GM20431 (cell line): ENCODE measurements around the gene SNX32.

Experiments used
- in situ Hi-C: fragments of 300-500 bp; cut with MseI, MboI; formaldehyde crosslinking; loops from one replicate; pipeline ENCODE4 v1.15.0; 2020; ENCODE audit warnings: low sequenced_read_pairs; ENCODE audit not compliant: unreplicated experiment

SNX32 gene

DNA sequence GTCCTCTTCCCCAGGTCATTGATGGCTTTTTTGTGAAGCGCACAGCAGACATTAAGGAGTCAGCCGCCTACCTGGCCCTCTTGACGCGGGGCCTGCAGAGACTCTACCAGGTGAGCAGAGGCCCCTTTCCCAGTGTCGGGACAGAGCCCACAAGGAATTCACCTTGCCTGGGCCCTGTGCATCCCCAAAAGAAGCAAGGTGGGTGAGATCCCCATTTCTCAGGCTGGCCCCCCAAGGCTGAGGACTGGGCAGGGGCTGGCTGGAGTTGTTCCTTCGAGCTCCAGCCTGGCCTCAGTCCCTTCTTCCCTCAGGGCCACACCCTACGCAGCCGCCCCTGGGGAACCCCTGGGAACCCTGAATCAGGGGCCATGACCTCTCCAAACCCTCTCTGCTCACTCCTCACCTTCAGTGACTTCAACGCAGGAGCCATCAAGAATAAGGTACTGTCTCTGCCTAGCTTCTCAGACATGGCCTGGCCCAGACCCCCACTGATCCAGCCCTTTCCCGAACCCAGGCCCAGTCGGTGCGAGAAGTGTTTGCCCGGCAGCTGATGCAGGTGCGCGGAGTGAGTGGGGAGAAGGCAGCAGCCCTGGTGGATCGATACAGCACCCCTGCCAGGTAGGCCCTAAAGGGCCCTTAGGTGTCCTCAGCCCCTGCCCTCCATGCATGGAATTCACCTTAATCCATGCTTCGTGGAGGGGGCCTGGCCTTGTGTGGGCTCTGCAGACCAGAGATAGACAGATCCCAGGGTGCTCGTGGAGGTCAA is 31.1 kb downstream of the SNX32 start:
- in situ Hi-C loops = no loop called here

DNA sequence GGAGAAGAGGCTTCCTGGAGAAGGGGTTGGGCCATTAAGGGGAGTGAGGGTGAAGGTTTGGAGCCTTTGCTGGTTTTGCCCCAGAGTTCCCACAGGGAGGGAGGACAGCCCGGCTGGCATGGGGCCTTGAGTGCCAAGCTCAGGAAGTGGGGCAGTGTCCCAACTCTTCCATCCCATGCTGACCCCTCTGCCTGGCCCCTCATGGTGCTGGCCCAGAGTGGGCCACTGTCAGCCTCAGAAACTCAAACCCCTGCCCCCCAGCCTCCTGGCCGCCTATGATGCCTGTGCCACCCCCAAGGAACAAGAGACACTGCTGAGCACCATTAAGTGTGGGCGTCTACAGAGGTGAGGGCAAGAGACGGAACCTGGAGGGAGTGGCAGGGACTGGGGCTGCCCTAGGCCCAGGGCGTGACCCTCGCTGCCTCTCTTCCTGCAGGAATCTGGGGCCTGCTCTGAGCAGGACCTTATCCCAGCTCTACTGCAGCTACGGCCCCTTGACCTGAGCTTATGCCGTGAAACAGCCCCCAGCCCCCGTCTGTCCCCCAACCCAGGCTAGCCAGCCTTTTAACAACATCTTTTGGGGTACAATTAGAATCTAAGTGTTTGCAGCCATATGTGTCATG is 31.9 kb downstream of the SNX32 start:
- in situ Hi-C loops = no loop called here

DNA sequence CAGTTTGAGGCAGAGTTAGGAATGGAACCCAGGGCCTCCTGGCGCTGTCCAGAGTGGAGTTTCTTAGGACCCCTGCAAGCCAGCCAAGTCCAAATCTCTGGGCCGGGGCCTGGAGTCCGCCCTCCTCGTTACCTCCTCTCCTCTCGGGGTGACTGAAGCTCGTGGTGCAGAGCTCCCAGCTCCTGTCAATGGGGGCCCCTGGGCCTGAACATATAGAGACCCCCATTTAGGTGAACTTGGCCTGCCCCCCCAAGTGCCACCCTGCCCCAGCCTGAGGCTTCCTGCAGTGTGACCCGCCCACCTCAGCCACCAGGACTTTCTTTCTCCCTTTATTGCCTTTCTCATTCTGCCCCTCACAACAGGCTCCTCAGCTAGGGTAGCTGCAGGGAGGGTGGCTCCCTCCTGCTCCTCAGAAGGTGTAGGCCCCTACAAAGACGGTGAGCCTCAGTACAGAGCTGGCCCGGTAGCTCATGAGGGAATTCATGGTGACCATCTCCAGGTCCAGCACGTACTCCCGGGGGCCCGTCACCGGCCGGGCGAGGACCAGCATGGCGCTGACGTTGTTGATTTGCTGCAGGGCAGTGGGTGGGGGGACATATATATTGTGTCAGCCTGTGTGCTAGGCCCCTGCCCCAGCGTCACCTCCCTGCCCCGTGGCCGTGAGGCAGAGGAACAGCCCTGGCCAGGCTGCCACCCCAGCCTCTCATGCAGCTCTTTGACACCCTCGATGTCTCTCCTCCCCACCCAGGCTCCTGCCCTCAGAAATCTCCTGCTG is 32.9 kb downstream of the SNX32 start:
- in situ Hi-C loops = no loop called here

DNA sequence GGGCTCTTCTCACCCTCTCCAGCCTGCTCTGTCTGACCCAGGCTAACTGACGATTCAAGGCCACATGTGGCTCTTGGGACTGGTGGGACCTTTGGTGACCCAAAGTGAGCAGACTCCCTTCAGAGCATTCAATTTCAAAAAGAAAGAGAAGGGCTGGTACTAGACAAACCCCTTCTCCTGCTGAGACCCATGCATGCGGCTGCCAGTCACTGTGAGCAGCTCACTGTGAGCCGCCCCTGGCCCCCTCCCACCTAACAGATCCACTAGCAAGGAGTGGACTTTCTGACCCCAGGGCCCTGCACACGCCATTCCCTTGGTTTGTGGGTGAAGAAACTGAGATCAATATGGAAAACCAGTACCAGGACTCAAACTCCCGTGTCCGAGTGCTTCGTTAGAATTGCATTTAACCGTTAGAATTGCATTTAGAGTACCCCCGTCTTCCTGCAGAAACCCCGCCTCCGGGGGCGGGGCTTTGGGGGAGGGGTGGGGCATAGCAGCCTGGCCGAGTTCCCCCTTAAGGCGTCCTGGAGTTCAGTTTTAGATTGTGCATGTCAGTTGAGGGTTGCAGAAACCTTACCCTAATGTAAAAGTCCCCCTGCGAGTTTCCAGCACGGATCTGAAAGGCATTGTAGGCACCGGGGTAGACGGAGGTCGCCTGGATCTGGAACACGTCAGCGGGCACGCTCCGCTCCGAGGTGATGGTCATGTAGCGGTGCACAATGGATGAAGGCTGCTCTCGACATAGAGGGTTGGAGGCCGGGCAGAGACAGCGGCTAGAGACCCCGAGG is 33.7 kb downstream of the SNX32 start:
- in situ Hi-C loops = no loop called here

DNA sequence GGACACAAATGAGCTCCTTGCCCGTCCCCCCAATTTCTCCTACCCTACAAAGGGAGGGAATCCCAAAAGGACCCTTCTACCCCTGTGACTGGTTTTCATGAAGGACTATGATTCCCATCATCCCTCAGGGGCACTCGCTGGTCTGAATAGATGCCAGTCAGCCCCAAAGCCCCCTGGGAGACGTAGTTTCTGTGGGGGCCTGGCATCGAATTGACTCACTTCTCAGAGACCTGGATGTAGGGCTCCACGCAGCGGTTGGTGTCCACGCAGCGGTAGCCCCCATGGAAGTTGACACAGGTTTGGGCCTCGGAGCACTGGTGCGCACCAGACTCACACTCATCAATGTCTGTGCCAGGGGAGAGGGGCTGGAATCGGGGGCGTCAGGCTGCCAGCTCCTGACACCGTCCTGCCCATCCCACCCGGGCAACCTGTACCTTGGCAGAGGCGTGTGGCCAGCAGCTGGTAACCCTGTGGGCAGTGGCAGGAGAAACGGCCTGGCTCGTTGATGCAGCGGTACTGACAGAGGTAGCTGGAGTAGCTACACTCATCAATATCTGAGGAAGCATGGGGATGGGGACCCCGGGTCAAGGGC is 34.4 kb downstream of the SNX32 start:
- in situ Hi-C loops = no loop called here

DNA sequence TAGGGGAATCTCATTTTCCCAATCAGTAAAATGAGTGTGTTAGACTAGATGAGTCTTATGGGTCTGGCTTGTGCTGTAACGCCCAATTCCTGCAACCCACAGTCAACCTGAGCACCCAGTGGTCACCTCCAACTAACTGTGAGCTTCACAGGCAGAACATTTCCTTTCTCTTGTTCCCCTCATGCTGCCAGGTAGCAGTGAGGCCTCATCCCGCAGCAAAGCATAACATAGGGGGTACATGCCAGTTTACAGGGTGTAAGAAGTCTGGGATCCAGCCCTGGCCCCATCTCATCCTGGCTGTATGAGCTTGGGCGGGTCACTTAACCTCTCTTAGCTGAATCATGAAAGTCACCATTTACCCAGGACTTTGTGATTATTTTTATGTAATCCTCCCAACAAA is 35.1 kb downstream of the SNX32 start:
- in situ Hi-C loops = no loop called here

DNA sequence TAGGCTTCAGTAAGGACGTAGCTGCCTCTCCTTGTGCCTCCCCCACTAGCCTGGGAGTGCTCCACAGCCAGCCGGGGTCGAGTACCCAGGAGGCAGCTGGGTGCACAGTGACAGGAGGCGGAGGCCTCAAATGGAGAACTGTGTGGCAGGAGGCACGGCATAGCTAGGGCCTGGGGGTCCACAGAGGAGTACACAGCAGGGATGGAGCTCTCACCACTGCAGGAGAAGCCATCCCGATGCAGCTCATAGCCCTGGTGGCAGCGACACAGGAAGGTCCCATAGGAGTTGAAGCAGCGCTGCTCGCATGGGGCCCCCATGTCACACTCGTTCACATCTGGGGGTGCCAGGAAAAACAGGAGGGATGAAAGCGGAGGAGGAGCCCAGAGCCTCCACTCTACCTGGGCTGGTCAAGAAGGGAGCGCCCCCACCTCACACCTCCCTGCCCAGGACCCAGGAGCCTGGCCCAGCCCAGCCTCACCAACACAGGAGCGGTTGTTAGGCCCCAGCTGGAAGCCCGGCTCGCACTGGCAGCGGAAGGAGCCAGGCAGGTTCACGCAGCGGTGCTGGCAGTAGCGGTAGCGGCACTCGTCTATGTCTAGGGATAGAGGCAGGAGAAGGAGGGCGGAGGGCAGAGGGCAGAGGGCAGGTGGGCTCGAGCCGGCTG is 36.0 kb downstream of the SNX32 start:
- in situ Hi-C loops = no loop called here

DNA sequence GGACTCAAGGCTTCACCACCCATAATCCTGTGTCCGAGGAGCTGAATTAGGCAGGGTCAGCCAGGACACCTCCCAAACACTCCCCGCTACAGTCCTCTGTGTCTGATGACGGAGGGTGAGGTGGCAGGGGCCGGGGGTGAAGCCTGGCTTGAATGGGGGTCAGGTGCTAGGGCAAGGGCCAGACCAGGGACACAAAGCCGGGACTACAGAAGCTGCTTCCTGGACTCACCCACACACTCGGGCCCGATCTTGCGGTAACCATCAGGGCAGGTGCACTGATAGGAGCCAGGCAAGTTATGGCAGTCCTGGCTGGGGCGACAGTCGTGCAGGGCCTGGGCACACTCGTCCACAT is 36.5 kb downstream of the SNX32 start:
- in situ Hi-C loops = no loop called here

DNA sequence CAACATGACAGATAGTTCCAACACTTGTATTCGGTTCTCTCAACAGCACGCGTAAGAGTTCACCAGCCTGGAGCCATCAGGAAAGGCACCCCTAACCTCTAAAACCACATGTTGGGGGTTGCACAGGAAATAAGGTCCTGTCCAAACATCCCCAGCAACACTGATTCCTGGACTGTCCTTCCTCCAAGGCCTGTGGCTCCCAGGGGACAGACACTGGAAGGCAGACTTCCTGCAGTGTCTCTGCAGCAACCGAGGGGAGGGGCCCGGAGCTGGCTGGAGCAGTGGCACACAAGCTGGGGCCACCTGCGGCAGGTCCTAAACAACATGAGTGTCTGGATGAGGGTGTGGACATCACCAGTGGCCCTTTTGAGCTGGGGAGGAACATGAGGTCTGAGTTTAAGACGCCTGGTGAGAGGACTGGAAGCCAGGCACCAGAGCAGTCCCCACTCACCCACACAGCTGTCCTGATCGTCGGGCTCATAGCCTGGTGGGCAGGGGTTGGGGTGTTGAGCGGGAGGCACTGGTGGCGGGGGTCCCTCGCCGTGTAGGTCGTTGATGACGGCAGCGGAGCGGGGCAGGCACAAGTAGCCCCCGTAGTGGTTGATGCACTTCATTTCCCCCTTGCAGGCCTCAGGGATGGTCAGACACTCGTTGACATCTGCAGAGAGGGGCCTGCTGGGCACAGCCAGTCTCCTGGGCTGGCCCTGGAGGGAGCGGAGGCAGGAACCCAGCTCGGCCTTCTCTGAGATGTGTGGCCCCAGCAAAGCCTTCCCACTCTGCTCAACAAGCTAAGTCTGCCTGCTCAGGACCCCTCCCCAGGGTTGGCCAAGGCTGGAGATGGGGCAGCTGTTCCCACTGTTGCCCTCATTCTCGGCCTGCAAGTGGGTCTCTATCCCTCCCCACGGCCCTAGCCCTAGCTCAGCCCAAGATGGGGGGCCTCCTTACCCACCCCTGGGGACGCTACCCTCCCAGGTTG is 37.2 kb downstream of the SNX32 start:
- in situ Hi-C loops = no loop called here

DNA sequence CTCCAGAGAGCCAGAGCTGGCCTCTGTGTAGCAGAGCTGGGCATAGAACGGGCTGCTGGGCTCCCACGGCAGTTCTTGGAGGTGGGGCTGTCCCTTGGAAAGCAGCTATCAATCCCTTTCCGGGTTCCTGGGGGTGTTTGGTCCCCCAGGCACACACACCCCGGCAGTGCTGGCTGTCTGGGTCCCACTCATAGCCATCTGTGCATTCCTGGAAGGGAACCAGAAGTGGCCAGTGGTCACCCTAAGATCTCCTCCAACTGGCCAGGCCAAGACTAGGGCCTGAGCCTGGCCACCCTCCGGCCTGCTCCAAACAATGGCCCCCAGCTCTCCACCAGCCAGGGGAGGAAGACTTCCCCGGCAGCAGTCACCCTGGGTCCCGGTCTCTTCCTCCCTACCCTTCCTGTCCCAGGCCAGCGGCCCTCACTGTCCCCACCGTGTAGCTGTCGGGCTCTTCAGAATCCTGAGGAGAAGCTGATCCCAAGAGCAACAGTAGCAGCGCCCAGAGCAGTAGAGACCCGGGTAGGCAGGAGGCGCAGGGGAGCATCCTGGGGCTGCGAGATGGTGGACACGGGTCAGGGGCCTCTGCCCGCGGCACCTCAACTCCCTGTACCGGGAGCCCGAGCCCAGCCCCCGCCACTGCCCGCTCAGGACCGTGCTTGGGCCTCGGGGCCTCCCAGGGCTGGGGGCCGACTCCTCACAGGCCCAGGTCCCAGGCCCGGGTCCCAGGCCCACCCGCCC is 38.2 kb downstream of the SNX32 start:
- in situ Hi-C loops = no loop called here

DNA sequence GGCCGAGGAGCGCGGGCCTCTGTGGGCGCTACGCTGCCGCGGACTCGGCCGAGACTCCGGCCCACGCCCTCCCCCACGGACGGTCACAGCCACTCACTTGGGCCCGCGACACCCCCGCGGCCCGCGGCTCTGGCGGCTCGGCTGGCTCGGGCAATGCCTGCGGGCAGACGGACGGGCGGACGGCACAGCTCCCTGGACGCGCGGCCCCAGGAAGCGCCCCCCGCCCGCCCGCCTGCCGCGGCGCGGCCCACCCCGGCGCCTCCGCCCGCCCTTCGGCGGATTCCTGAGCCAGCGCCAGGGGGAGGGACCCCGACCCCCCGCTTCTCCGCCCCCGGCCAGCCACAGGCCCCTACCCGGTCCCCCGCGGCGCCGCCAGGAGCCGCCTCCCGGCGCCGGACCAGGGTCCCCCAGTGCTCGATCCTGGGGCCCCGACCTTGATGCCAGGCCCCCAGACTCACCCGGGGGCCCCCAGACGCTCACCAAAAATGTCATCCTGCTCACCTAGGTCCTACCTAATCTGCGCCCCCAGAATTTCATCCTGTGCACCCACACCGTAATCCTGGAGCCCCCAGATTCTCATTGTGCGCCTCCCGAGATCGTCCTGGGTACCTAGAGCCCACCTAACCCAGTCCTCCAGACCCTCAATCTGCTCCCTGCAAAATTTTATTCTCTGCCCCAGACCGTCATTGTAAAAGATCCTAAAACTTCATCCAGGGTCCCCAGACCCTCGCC is 39.0 kb downstream of the SNX32 start, which contains the start of gene EFEMP2:
EFEMP2 (minus strand) TSS at position 215 of the 732 bp plus-strand sequence. CDS start 446 bp downstream, outside the sequence.
- in situ Hi-C loops = no loop called here

DNA sequence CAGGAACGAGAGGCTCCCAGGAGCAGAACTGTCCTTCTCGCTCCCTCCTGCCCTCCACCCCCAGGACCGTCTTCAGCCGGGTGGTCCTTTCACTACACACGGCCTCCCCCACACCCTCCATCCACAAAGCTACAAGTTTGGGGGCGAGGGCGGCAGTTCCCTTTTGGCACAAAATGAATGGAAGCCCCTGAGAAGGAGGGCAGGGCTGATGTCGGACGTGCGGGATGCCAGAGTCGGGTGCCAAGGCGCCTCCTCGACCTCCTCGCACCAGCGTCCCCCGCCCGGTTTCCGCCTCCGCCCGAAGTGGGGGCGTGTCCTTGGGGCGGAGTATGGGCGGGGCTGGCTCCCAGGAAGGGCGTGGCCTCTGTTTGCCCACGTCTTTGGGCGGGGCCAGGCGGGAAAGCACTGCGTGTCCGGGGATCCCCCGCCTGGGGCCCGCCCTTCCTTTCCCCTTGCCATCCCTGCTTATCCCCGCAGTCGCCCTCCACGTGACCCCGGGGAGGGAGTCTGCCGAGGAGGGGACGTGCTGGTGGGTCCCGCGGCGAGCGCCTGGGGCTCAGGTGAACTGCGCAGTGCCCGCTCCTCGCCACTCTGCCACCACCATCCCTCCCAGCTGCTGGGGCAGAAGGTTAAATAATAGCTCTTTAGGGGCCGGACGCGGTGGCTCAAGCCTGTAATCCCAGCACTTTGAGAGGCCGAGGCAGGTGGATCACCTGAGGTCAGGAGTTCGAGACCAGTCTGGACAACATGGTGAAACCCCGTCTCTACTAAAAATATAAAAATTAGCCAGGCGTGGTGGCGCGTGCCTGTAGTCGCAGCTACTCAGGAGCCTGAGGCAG is 39.8 kb downstream of the SNX32 start:
- in situ Hi-C loops = no loop called here

DNA sequence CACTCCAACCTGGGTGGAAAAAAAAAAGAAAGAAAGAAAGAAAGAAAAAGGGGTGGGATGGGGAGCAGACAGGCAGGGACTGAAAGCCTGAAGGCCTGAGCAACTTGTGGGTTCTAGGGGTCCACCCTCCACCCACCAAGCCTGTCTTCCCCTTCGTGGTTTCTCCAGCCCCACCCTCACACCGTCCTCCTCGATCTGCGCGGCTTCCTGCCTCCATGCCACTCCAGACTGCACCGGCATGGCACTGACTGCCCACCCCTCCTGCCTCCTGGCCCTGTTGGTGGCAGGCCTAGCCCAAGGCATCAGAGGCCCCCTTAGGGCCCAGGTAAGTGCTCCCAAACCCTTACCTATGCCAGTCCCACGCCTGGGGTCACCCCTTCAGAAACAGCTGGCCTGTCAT is 45.9 kb downstream of the SNX32 start, which contains the start of gene CTSW:
CTSW (plus strand) TSS at position 221 of the 400 bp plus-strand sequence; CDS start at position 239, 18 bp downstream.
- in situ Hi-C loops = loop anchor here (5.0 kb wide), 1 partner anchor 108 kb away; no protein-coding TSS in a partner anchor

DNA sequence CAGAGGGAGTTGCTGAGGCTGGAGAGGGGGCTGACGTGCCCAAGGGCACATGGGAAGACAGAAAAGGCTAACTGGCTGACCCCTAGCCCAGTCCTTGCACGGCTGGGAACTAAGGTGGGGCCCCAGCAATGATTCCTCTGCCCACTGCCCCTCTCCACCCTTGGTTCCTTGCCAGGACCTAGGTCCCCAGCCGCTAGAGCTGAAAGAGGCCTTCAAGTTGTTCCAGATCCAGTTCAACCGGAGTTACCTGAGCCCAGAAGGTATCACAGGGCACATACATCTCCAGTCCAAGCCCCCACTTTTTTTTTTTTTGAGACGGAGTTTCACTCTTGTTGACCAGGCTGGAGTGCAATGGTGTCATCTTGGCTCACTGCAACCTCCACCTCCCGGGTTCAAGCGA is 46.3 kb downstream of the SNX32 start:
- in situ Hi-C loops = loop anchor here (5.0 kb wide), 1 partner anchor 107 kb away; no protein-coding TSS in a partner anchor

DNA sequence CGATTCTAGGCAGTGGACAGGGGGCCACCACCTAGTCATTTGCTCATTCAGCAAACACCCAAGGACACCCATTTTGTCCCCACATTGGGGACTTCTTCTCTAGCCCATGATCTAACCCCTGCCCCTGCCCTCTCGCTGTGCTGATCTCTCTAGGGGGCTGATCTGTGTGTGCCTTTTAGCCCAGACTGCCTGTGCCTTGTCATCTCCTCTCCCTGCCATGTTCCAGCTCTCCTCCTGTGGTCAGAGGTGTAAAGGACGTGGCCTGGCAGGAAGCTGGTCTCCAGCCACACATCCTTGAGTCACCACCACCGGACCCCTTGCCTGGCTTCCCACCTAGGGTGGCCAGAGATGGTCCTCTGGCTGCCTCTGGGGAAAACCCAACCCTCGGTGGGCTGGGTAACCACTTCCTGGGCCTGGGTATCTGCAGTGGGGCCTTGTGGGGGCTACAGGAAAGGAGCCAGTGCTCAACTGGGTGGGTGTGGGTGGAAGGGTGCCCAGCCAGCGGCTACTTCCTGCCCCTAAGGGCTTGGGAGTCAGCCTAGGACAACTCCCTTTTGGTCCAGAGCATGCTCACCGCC is 47.2 kb downstream of the SNX32 start:
- in situ Hi-C loops = loop anchor here (5.0 kb wide), 1 partner anchor 106 kb away; no protein-coding TSS in a partner anchor
